LNCaP clone FGC (cell line): ENCODE measurements around the gene OMA1.

Experiments used
- DNase-seq: peaks from one replicate; pipeline ENCODE4 v3.0.0-alpha.2; 2011; ENCODE audit warnings: low read depth
- H3K4me3 ChIP-seq: 2 replicates; pipeline ENCODE4 v1.5.1; 2011; ENCODE audit warnings: mild to moderate bottlenecking, low read depth, low read length, control low read depth
- TF ChIP-seq, protein P1 (sequence below): IDR thresholded peaks from 2 replicates; pipeline ENCODE4 v1.5.1; 2012; ENCODE audit warnings: mild to moderate bottlenecking; ENCODE audit not compliant: control insufficient read depth, insufficient read depth; ENCODE audit errors: extremely low read depth

OMA1 gene

DNA sequence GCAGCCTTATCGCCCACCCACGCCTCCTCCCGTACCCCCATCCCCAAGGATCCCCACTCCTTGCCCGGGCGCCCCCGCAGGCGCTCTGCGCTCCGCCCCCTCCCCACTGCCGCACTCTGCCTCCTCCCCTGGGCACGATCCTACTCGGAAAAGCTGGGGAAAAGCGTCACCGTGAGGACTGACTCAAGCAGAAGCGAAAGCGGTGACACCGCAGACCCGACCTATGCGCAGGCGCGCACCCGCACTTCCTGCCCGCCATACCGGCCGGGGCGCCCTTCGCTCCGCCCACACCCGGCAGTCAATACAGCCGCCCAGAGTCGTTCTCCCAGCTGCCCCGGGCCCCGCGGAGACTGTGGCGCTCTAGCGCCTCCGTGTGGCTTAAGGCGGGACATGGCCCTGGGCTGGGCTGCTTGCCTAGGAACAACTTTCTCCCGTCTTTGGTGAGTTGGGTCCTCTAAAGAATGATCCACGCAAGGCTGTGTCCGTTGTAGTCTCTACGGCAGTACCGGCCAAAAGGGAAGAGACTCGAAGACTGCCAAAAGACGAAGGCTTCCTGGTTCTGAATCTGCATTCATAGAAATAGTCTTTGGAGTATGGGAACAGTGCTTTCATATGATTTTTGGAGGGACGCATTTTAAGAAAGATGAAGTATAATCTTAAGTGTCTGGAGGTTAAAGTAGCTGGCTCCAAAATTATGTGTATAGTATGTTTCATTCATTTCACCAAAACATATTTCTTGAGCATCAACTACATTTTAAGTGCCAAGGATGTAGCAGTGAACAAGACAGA lies at the start of gene OMA1:
Gene OMA1, minus strand, starts transcription at position 207 of the 789 bp plus-strand sequence. CDS start 7,432 bp downstream, outside the sequence.
- DNase-seq = peak; percentile 89
- H3K4me3 ChIP-seq = peak within 1 kb of the TSS; percentile 75
- TF ChIP-seq, protein P1, sequence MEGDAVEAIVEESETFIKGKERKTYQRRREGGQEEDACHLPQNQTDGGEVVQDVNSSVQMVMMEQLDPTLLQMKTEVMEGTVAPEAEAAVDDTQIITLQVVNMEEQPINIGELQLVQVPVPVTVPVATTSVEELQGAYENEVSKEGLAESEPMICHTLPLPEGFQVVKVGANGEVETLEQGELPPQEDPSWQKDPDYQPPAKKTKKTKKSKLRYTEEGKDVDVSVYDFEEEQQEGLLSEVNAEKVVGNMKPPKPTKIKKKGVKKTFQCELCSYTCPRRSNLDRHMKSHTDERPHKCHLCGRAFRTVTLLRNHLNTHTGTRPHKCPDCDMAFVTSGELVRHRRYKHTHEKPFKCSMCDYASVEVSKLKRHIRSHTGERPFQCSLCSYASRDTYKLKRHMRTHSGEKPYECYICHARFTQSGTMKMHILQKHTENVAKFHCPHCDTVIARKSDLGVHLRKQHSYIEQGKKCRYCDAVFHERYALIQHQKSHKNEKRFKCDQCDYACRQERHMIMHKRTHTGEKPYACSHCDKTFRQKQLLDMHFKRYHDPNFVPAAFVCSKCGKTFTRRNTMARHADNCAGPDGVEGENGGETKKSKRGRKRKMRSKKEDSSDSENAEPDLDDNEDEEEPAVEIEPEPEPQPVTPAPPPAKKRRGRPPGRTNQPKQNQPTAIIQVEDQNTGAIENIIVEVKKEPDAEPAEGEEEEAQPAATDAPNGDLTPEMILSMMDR = peak; percentile 91

DNA sequence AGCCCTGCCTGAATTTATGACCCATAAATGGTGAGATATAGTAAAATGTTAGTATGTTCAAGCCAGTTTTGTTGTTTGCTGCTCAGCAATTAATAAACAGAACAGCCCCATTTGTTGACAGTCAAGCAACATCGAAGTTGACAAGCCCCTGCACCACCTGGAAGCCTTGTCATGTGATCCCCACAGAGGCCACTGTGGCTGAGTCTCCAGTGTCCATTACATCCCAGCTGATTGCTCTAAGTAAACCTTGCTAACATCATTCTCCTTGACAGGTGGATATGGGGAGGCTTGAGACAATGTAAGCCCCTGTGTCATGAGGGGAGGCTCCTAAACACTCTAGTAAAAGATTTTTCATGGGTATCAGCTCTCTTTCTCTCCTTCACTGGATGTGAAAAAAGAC lies 48.0 kb upstream of the OMA1 start:
- DNase-seq = no peak
- H3K4me3 ChIP-seq = no peak overlapping the region
- TF ChIP-seq, protein P1 = no peak

DNA sequence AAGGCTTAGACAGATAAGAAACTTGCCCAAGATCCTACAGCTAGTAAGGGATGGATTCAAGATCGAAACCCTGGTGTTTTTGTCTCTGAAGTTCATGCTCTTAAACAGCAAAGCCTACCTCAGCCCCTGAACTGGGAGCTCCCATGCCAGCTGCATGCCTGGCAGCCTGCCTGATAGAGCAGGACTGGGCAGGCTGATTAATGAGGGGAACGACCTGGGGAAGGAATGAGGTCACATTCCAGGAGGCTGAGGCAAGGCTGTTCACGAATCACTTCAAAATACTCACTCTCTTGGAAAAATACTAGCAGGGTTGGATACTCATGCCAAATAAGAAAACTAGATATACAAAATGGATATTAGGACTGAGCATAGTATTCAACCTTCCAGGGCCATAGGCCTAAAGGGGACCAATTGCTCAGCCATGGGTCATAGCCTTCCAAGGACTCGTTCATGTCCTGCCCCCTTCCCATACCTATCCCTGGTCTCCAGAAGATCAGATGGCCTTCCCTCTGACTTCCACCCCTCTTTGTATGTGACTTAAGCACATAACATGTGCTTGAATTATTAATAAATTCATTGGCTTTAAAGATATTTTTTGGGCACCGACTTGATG lies 46.1 kb upstream of the OMA1 start:
- H3K4me3 ChIP-seq = no peak overlapping the region
- peak; percentile 8 for DNase-seq
- TF ChIP-seq, protein P1 = no peak

DNA sequence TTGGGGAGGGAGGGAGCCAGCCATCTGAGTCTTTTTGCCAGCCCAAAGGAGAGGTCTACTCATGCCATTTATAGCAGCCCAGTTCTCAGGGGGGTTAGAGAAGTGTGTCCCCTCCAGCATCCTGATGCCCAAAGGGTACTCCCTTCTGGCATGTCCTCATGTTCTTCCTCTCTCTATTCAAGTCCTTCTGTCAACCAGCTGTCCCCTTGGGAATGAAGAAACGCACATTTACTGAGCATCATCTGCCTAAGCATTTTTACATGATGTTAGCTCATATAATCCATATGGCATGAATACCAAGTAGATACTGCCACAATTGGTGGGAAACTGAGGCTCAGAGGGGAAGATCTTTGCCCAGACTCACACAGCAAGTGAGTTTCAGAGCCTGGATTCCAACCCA lies 45.3 kb upstream of the OMA1 start:
- no peak for DNase-seq
- H3K4me3 ChIP-seq = no peak overlapping the region
- TF ChIP-seq, protein P1 = no peak

DNA sequence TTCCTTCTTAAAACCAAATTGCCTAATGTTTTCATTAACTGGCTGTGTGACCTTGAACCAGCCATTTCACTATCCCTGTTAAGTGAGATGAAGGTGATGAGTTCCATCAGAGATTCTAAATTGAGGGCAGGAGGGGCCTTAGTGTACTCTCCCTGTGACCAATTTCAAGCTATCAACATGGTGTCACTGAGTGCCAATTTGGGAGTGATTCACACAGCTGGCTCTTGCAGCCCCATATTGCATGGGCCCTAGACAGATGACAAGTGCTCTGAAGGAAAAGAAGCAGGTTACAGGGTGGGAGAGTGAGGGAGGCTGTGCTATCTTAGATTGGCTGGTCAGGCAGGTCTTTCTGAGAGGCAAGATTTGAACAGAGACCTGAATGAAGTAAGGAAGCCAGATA lies 43.5 kb upstream of the OMA1 start:
- TF ChIP-seq, protein P1 = no peak
- no peak for DNase-seq

DNA sequence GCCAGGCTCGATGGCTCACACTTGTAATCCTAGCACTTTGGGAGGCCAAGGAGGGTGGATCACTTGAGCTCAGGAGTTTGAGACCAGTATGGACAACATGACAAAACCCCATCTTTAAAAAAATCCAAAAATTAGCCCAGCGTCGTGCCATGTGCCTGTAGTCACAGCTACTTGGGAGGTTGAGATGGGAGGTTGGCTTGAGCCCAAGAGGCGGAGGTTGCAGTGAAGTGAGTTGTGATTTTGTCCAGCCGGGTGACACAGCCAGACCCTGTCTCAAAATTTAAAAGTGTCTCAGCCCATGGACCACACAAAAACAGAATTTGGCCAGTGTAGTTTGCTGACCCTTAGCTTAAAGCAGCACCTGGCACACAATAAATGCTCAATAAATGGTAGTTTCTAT lies 41.9 kb upstream of the OMA1 start:
- no peak overlapping the region for H3K4me3 ChIP-seq
- no peak for DNase-seq
- TF ChIP-seq, protein P1 = no peak

More for the DNA sequence above, 43.5 kb upstream of the OMA1 start:
- no peak overlapping the region for H3K4me3 ChIP-seq

DNA sequence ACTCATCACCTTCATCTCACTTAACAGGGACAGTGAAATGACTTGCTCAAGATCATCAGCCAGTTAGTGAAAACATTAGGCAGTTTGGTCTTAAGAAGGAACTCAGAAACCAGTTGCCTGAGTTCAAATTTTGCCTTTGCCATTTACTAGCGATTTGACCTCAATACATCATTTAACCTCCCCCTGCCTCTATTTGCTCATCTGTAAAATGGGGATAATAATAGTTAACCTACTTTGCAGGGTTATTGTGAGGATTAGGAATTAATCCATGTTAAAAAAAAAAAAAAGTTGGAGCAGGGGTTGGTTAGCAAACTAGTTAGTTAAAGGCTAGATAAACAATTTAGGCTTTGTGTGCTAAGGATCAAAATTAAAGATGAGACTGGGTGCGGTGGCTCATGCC lies 41.1 kb upstream of the OMA1 start:
- H3K4me3 ChIP-seq = no peak overlapping the region
- DNase-seq = no peak
- TF ChIP-seq, protein P1 = no peak
